ENCODE results near the gene HAUS7.

DNA sequence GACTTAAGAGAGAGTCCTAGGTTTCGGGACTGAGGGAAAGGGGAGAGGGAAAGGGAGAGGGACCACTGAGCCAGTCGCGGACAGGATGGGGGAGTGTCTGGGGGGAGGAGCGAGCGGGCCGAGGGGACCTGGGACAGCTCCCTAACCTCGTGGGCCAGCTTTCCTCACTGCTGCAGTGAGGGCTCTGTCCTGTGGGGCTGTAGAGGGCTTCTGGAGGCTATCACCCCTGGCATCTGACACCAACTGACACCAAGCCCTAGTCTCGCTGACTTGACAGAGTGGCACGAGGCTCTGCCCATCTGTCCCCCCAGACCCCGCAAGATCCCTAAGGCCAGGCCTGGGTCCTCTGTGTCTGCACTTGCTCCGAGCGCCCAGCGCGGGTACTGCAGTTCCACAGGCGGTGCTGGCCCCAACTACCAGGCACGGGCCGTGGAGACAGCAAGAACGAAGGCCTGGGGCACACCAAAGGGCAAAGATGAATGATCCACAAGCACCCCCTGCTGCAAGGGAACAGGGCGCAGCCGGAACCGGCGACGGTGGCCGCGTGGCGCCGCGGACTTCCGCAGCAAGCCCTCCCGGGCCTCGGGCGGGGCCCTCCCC is 465 bp downstream of the HAUS7 start:
- TF ChIP-seq, protein P1, sequence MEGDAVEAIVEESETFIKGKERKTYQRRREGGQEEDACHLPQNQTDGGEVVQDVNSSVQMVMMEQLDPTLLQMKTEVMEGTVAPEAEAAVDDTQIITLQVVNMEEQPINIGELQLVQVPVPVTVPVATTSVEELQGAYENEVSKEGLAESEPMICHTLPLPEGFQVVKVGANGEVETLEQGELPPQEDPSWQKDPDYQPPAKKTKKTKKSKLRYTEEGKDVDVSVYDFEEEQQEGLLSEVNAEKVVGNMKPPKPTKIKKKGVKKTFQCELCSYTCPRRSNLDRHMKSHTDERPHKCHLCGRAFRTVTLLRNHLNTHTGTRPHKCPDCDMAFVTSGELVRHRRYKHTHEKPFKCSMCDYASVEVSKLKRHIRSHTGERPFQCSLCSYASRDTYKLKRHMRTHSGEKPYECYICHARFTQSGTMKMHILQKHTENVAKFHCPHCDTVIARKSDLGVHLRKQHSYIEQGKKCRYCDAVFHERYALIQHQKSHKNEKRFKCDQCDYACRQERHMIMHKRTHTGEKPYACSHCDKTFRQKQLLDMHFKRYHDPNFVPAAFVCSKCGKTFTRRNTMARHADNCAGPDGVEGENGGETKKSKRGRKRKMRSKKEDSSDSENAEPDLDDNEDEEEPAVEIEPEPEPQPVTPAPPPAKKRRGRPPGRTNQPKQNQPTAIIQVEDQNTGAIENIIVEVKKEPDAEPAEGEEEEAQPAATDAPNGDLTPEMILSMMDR (IDR thresholded peaks at IDR 0.05; ENCODE audit: insufficient read depth, low read length), result no peak
- TF ChIP-seq, protein P2, sequence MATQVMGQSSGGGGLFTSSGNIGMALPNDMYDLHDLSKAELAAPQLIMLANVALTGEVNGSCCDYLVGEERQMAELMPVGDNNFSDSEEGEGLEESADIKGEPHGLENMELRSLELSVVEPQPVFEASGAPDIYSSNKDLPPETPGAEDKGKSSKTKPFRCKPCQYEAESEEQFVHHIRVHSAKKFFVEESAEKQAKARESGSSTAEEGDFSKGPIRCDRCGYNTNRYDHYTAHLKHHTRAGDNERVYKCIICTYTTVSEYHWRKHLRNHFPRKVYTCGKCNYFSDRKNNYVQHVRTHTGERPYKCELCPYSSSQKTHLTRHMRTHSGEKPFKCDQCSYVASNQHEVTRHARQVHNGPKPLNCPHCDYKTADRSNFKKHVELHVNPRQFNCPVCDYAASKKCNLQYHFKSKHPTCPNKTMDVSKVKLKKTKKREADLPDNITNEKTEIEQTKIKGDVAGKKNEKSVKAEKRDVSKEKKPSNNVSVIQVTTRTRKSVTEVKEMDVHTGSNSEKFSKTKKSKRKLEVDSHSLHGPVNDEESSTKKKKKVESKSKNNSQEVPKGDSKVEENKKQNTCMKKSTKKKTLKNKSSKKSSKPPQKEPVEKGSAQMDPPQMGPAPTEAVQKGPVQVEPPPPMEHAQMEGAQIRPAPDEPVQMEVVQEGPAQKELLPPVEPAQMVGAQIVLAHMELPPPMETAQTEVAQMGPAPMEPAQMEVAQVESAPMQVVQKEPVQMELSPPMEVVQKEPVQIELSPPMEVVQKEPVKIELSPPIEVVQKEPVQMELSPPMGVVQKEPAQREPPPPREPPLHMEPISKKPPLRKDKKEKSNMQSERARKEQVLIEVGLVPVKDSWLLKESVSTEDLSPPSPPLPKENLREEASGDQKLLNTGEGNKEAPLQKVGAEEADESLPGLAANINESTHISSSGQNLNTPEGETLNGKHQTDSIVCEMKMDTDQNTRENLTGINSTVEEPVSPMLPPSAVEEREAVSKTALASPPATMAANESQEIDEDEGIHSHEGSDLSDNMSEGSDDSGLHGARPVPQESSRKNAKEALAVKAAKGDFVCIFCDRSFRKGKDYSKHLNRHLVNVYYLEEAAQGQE (IDR thresholded peaks at IDR 0.05; ENCODE audit: insufficient replicate concordance, low read depth), result peak; percentile 93
- TF ChIP-seq GABPA (IDR thresholded peaks at IDR 0.05; ENCODE audit: low read depth), result no peak
- no peak for TF ChIP-seq SPI1 (IDR thresholded peaks at IDR 0.05; ENCODE audit: borderline replicate concordance, low read depth)
- TF ChIP-seq POLR2AphosphoS5 (IDR thresholded peaks at IDR 0.05; ENCODE audit: low read depth), result no peak

Data from HL-60 (cell line).